ENCODE data around the gene PLCD3.

Gene PLCD3

GRCh38 chr17:45070001-45070400, 62.3 kb downstream of the PLCD3 start:
- Histone ChIP-seq H3K27me3 (ENCODE audit: low read depth, low read length) (no peaks in the 10 kb centered on the region), H3K4me3 (ENCODE audit: low read length) (no peak overlapping the region), H3K4me2 (ENCODE audit: low read length) (no peak overlapping the region), H3K36me3 (replicated peaks; ENCODE audit: low read depth, low read length) (peaks cover 53% of the 10 kb centered on the region), H3K79me2 (ENCODE audit: low read length) (peaks cover 95% of the 10 kb centered on the region), H2AFZ (ENCODE audit: low read depth, low read length) (no peak overlapping the region), H3K27ac (ENCODE audit: low read length) (no peak overlapping the region), H3K4me1 (ENCODE audit: low read length) (no peaks in the 10 kb centered on the region; the same call in 1 of the 2 replicates), H3K9ac (ENCODE audit: low read length) (no peak overlapping the region), H4K20me1 (ENCODE audit: insufficient read depth, low read length) (peaks cover 15% of the 10 kb centered on the region; the same call in 1 of the 2 replicates), H3K9me3 (ENCODE audit: insufficient read depth, low read length) (no peaks in the 10 kb centered on the region)
- TF ChIP-seq CTCF (IDR thresholded peaks at IDR 0.05; ENCODE audit: low read depth, low read length) = no peak
- no peak for TF ChIP-seq EZH2phosphoT487 (IDR thresholded peaks at IDR 0.05; ENCODE audit: low read depth)

GRCh38 chr17:45067637-45068036, 64.7 kb downstream of the PLCD3 start:
- no peak overlapping the region for H3K4me2 ChIP-seq (ENCODE audit: low read length)
- TF ChIP-seq EZH2phosphoT487 (IDR thresholded peaks at IDR 0.05; ENCODE audit: low read depth) (no peak), CTCF (IDR thresholded peaks at IDR 0.05; ENCODE audit: low read depth, low read length) (no peak)
- H3K4me3 ChIP-seq (ENCODE audit: low read length) = no peak overlapping the region
- peaks cover 50% of the 10 kb centered on the region for H3K36me3 ChIP-seq (replicated peaks; ENCODE audit: low read depth, low read length)
- no peaks in the 10 kb centered on the region for H3K27me3 ChIP-seq (ENCODE audit: low read depth, low read length)
- no peak overlapping the region for H3K9ac ChIP-seq (ENCODE audit: low read length)
- H4K20me1 ChIP-seq (ENCODE audit: insufficient read depth, low read length) = peaks cover 12% of the 10 kb centered on the region; the same call in 1 of the 2 replicates
- H2AFZ ChIP-seq (ENCODE audit: low read depth, low read length) = no peak overlapping the region
- H3K79me2 ChIP-seq (ENCODE audit: low read length) = peaks cover 95% of the 10 kb centered on the region
- H3K4me1 ChIP-seq (ENCODE audit: low read length) = peaks cover 10% of the 10 kb centered on the region
- no peak overlapping the region for H3K27ac ChIP-seq (ENCODE audit: low read length)
- no peaks in the 10 kb centered on the region for H3K9me3 ChIP-seq (ENCODE audit: insufficient read depth, low read length)

GRCh38 chr17:45063198-45063597, 69.1 kb downstream of the PLCD3 start:
- H3K27ac ChIP-seq (ENCODE audit: low read length) = peak overlapping the region; percentile 86
- H3K4me3 ChIP-seq (ENCODE audit: low read length) = peak overlapping the region; percentile 82
- H3K79me2 ChIP-seq (ENCODE audit: low read length) = peaks cover 91% of the 10 kb centered on the region
- peak overlapping the region; percentile 33; the same call in 1 of the 2 replicates for H3K9ac ChIP-seq (ENCODE audit: low read length)
- H3K9me3 ChIP-seq (ENCODE audit: insufficient read depth, low read length) = no peaks in the 10 kb centered on the region
- H2AFZ ChIP-seq (ENCODE audit: low read depth, low read length) = no peak overlapping the region
- no peaks in the 10 kb centered on the region for H3K27me3 ChIP-seq (ENCODE audit: low read depth, low read length)
- peaks cover 23% of the 10 kb centered on the region for H3K4me1 ChIP-seq (ENCODE audit: low read length)
- H3K36me3 ChIP-seq (replicated peaks; ENCODE audit: low read depth, low read length) = peaks cover 39% of the 10 kb centered on the region
- peak overlapping the region; percentile 84 for H3K4me2 ChIP-seq (ENCODE audit: low read length)
- no peak for TF ChIP-seq EZH2phosphoT487 (IDR thresholded peaks at IDR 0.05; ENCODE audit: low read depth)
- TF ChIP-seq CTCF (IDR thresholded peaks at IDR 0.05; ENCODE audit: low read depth, low read length) = no peak
- peaks cover 12% of the 10 kb centered on the region; the same call in 1 of the 2 replicates for H4K20me1 ChIP-seq (ENCODE audit: insufficient read depth, low read length)

GRCh38 chr17:45061606-45062205, 70.6 kb downstream of the PLCD3 start:
- H3K4me3 ChIP-seq (ENCODE audit: low read length) = peak overlapping the region; percentile 82
- peaks cover 24% of the 10 kb centered on the region for H3K36me3 ChIP-seq (replicated peaks; ENCODE audit: low read depth, low read length)
- peak overlapping the region; percentile 86 for H3K27ac ChIP-seq (ENCODE audit: low read length)
- peaks cover 76% of the 10 kb centered on the region for H3K79me2 ChIP-seq (ENCODE audit: low read length)
- H2AFZ ChIP-seq (ENCODE audit: low read depth, low read length) = no peak overlapping the region
- no peaks in the 10 kb centered on the region for H3K9me3 ChIP-seq (ENCODE audit: insufficient read depth, low read length)
- peak overlapping the region; percentile 84 for H3K4me2 ChIP-seq (ENCODE audit: low read length)
- TF ChIP-seq CTCF (IDR thresholded peaks at IDR 0.05; ENCODE audit: low read depth, low read length) = no peak
- TF ChIP-seq EZH2phosphoT487 (IDR thresholded peaks at IDR 0.05; ENCODE audit: low read depth) = no peak
- peaks cover 3% of the 10 kb centered on the region; the same call in 1 of the 2 replicates for H4K20me1 ChIP-seq (ENCODE audit: insufficient read depth, low read length)
- H3K4me1 ChIP-seq (ENCODE audit: low read length) = peaks cover 23% of the 10 kb centered on the region
- no peaks in the 10 kb centered on the region for H3K27me3 ChIP-seq (ENCODE audit: low read depth, low read length)
- peak overlapping the region; percentile 92 for H3K9ac ChIP-seq (ENCODE audit: low read length)

Data from OCI-LY3 (cell line).